Skeletal muscle tissue (tissue), 4 donors: ENCODE results near the gene TGFBRAP1. TPM values are rescaled to one million over a fixed set of nuclear protein-coding genes. Genes with fewer than 3 reads are reported as not detected.

Experiments
- H3K27ac ChIP-seq: one replicate; pipeline ENCODE4 v1.7.0; 2013; ENCODE audit warnings: mild to moderate bottlenecking, low read depth, low read length, inconsistent platforms
- H3K27me3 ChIP-seq, 3 donors: one replicate each; pipeline ENCODE4 v1.7.0; 2013; ENCODE audit warnings: low read length in 3 of 3; ENCODE audit not compliant: control insufficient read depth in 3 of 3, insufficient read depth in 3 of 3
- H3K36me3 ChIP-seq, 3 donors: one replicate each; pipeline ENCODE4 v1.7.0; 2013; ENCODE audit warnings: low read length in 3 of 3; ENCODE audit not compliant: control insufficient read depth in 3 of 3, insufficient read depth in 3 of 3
- H3K4me1 ChIP-seq, 3 donors: one replicate each; pipeline ENCODE4 v1.7.0; 2013; ENCODE audit warnings: low read length in 3 of 3, mild to moderate bottlenecking in 3 of 3; ENCODE audit not compliant: control insufficient read depth in 3 of 3, insufficient read depth in 3 of 3
- H3K4me3 ChIP-seq, 3 donors: one replicate each; pipeline ENCODE4 v1.7.0; 2013; ENCODE audit warnings: low read length in 3 of 3
- H3K9ac ChIP-seq, 3 donors: one replicate each; pipeline ENCODE4 v1.7.0; 2013; ENCODE audit warnings: low read length in 3 of 3, mild to moderate bottlenecking in 3 of 3, moderate library complexity in 2 of 3, low read depth in 1 of 3
- H3K9me3 ChIP-seq, 3 donors: one replicate each; pipeline ENCODE4 v1.7.0; 2013; ENCODE audit warnings: low read length in 3 of 3; ENCODE audit not compliant: control insufficient read depth in 3 of 3
- total RNA-seq: library from RNA; depleted of rRNA; stranded (reverse); fragments of >200 nt; gene quantifications from one replicate; pipeline ENCODE4 v1.2.3, GENCODE V29; 2014
- donor health status: Osteomylitis.

Gene TGFBRAP1
- total RNA-seq, 1 donor from 2014 or later: 7.3 TPM

DNA sequence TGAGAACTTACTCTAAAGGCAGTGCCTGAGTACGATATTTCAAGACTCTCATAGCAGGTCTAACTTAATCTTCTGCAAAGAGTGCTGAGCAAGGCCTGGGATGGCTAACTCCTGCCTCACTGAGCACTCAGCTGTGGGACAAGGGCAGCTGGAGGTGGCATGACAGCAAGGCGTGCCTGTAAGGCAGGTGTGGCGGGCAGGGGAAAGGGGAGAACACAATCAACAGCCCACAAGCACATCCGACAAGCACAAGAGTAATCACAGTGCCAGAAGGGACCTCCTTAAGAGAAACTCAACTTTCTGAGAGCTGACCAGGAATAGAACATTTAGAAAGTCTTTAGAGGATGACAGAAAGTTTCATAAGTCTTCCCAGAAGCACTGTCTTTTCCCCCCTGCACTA, 46.0 kb downstream of the TGFBRAP1 start:
- no peak overlapping the region for H3K27ac ChIP-seq
- no peak overlapping the region for H3K9ac ChIP-seq
- H3K4me1 ChIP-seq: no peaks in the 10 kb centered on the region
- H3K9me3 ChIP-seq: no peaks in the 10 kb centered on the region
- no peak overlapping the region for H3K4me3 ChIP-seq
- peaks cover 32 to 58% (median 53%) of the 10 kb centered on the region in 3 donors for H3K36me3 ChIP-seq
- H3K27me3 ChIP-seq: no peaks in the 10 kb centered on the region

DNA sequence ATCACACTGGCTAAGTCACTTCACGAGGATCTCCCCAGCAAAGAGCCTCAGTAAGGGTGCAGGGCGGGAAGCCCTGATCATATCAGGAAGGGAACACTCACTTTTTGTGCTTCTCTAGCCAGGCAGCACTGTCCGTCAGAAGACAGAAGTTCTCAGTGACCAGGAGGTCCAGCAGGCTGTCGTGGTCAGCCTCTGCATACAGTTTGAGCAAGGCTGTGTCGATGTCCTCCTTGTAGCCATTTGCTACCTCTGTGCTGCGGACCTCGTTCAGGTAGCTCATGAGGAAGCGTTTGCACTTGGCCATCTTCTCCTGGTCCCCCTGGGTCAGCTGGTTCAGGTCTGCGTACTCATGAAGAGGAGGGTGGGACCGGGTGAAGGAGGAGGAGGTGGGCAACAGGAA, 49.3 kb downstream of the TGFBRAP1 start:
- H3K4me3 ChIP-seq: no peak overlapping the region
- no peak overlapping the region for H3K27ac ChIP-seq
- no peaks in the 10 kb centered on the region for H3K4me1 ChIP-seq
- H3K27me3 ChIP-seq: no peaks in the 10 kb centered on the region
- peaks cover 44 to 68% (median 65%) of the 10 kb centered on the region in 3 donors for H3K36me3 ChIP-seq
- no peaks in the 10 kb centered on the region for H3K9me3 ChIP-seq
- no peak overlapping the region for H3K9ac ChIP-seq

DNA sequence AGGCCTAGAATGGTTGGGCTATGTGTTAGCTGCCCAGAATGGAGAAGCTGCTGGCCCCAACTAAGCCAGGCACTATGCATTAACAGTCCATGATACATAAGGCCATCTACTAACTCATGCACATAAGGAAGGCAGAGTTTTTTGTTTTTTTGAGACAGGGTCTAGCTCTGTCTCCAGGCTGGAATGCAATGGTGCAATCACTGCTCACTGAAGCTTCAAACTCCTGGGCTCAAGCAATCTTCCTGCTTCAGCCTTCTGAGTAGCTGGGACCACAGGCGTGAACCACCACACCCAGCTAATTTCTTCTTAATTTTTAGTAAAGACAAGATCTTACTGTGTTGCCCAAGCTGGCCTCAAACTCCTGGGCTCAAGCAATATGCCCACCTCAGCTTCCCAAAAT, 50.4 kb downstream of the TGFBRAP1 start:
- Histone ChIP-seq H3K36me3 (peaks cover 48 to 70% (median 67%) of the 10 kb centered on the region in 3 donors), H3K9ac (no peak overlapping the region), H3K4me1 (peaks cover 0 to 2% (median 0%) of the 10 kb centered on the region in 3 donors), H3K9me3 (no peaks in the 10 kb centered on the region), H3K27ac (no peak overlapping the region), H3K4me3 (no peak overlapping the region), H3K27me3 (no peaks in the 10 kb centered on the region)

DNA sequence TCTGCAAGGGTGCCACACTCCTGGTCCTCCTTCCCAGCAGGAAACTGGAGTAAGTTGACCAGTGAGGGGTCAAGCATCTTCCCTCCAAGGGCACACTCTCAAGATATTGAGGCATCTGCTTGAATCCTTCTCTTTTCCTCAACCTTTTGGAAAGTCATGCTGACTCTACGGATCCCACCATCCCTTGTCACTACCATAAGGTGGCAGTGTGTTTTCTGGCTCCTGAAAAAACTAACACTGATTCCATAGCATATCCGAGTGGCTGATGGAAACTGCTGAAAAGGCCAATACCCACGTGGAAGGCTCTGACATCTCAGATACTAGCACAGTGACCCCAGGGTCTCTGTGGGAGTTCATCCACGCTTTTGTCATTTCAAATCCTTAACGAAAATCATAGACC, 50.9 kb downstream of the TGFBRAP1 start:
- H3K4me1 ChIP-seq: peaks cover 0 to 2% (median 0%) of the 10 kb centered on the region in 3 donors
- no peak overlapping the region for H3K4me3 ChIP-seq
- no peaks in the 10 kb centered on the region for H3K9me3 ChIP-seq
- H3K27me3 ChIP-seq: no peaks in the 10 kb centered on the region
- H3K9ac ChIP-seq: no peak overlapping the region
- H3K27ac ChIP-seq: no peak overlapping the region
- H3K36me3 ChIP-seq: peaks cover 45 to 71% (median 66%) of the 10 kb centered on the region in 3 donors

DNA sequence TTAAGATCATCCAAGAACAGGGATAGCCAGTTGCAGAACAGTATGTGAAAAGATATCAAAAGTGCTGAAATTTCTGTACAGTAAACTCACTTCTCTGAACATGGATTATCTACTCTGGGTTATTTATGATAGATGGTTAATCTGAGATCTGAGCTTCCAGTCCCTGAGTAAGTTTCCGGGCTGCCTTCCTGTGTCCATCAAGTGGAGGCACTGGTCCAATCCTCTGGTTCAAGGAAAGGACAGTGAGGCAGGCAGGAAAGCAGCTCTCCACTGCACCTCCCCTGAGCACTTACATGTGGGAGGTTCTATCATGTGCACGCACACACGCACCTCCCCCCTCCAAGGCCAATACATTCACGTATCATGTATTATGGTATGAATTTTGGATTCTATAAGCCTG, 55.5 kb downstream of the TGFBRAP1 start:
- peaks cover 0 to 2% (median 0%) of the 10 kb centered on the region in 3 donors for H3K4me1 ChIP-seq
- no peak overlapping the region for H3K9ac ChIP-seq
- no peaks in the 10 kb centered on the region for H3K27me3 ChIP-seq
- H3K27ac ChIP-seq: no peak overlapping the region
- no peaks in the 10 kb centered on the region for H3K9me3 ChIP-seq
- H3K36me3 ChIP-seq: peaks cover 56 to 77% (median 70%) of the 10 kb centered on the region in 3 donors
- H3K4me3 ChIP-seq: no peak overlapping the region

DNA sequence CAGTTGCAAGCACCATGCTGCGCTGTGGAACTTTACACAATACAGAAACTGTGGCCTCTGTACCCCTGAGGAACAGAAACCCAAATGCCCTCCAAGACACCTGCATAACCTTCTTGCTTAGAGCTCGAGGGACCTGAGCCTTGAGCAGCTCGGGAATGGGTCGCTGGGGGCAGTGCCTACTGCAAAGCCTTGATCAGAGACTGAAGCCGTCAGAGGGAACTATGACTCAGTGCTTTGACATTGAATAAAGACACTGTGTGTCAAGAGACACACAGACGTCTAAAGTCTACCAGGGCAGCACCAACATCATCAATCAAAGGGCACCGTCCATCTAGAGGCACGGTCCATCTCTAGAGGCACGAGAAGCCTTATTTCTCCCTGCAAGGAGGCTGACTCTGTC, 57.4 kb downstream of the TGFBRAP1 start:
- no peak overlapping the region for H3K4me3 ChIP-seq
- no peaks in the 10 kb centered on the region for H3K27me3 ChIP-seq
- H3K36me3 ChIP-seq: peaks cover 67 to 87% (median 77%) of the 10 kb centered on the region in 3 donors
- H3K27ac ChIP-seq: no peak overlapping the region
- H3K9ac ChIP-seq: no peak overlapping the region
- peaks cover 0 to 2% (median 0%) of the 10 kb centered on the region in 3 donors for H3K4me1 ChIP-seq
- H3K9me3 ChIP-seq: no peaks in the 10 kb centered on the region

DNA sequence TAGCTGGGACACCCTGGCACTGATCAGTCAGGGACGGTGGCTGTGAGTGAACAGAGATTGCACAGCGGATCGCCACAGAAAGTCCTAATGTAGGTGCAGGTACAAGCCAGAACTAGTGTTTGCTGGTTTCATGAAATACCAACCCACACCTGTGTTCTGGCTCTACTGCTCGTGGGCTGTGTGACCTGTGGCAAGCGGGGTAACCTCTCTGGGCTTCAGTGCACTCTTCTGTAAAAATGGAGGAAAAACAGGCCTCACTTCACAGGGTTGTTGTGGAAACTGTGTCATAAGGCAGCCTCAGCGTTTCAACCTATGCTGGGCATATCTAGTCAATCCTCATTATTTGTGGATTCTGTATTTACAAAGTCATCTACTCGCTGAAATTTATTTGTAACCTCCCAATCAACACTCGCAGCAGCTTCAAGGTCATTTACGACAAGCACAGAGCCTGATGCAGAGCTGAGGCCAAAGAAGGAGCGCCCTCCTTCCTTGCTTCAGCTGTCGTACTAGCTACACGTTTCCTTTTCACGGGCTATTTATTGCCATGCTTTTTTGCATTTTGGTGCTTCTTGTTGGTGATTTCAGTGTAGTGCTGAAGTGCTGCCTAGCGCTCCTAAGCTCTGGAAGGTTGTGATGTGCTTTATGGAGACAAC, 58.0 kb downstream of the TGFBRAP1 start:
- H3K9ac ChIP-seq: no peak overlapping the region
- H3K27me3 ChIP-seq: no peaks in the 10 kb centered on the region
- no peaks in the 10 kb centered on the region for H3K9me3 ChIP-seq
- peaks cover 65 to 89% (median 78%) of the 10 kb centered on the region in 3 donors for H3K36me3 ChIP-seq
- no peak overlapping the region for H3K4me3 ChIP-seq
- no peak overlapping the region for H3K27ac ChIP-seq
- H3K4me1 ChIP-seq: peaks cover 0 to 2% (median 0%) of the 10 kb centered on the region in 3 donors

DNA sequence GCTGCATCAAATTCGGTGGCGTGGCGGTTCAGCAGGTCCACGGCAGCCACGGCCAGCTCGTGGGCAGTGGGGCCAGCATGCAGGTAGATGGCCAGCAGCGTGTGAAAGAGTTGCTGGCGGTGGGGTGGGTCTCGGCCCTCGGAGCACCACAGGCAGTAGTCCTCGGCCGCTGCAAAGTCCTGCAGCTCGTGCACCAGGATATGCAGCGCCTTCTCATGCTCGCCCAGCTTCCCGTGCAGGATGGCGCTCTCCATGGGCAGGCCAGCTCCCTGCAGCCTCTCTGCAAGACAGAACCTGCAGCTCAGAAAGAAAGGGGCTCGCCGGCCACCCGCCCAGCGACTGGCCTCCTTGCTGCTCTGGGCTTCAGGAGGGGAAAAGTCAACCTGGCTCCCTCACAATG, 60.1 kb downstream of the TGFBRAP1 start:
- no peak overlapping the region for H3K9ac ChIP-seq
- no peak overlapping the region for H3K4me3 ChIP-seq
- H3K9me3 ChIP-seq: no peaks in the 10 kb centered on the region
- peaks cover 0 to 2% (median 0%) of the 10 kb centered on the region in 3 donors for H3K4me1 ChIP-seq
- H3K27ac ChIP-seq: no peak overlapping the region
- peaks cover 64 to 83% (median 71%) of the 10 kb centered on the region in 3 donors for H3K36me3 ChIP-seq
- H3K27me3 ChIP-seq: no peaks in the 10 kb centered on the region

DNA sequence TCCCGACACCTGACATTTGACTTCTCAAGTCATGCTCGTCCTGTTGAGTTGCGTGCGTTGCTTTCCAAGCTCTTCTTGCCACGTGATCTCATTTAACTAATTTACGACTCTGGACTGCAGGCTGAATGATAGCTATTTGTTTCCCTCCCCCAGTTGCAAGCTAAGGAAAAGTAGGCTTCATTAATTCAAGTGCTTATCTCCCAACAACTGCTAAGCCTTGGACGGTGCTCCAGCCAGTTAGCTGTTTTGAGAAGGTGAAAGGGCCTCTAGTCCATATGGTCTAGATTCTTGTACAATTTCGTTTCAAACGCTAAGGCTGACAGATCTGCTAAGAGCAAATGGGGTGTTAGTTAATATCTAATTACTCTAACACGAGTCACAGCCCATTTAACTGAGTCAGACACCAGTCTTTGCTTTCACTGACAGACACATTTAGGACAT, 66.9 kb downstream of the TGFBRAP1 start:
- Histone ChIP-seq H3K36me3 (peaks cover 19 to 24% (median 19%) of the 10 kb centered on the region in 3 donors), H3K27ac (no peak overlapping the region), H3K9ac (no peak overlapping the region), H3K27me3 (no peaks in the 10 kb centered on the region), H3K4me3 (no peak overlapping the region), H3K4me1 (no peaks in the 10 kb centered on the region), H3K9me3 (no peaks in the 10 kb centered on the region)

DNA sequence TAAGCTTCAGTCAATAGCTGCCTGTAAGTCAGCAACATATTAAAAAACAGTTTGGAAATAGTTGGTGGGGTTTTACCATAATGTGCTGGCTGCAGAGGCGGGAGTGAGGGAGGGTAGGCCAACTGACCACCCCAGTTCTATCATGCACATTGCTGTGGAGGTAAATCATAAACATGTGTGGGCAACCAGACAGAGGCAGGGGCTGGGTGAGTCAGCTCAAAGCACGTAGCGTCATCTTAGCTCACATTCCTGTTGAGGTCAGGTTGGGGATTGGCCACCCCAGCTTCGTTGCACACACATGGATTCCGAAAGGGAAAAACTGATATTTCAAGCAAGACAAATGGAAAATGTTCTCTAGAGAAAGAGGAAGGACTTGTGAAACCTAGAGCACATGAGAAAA, 68.5 kb downstream of the TGFBRAP1 start:
- Histone ChIP-seq H3K4me1 (no peaks in the 10 kb centered on the region), H3K9ac (no peak overlapping the region), H3K27ac (no peak overlapping the region), H3K9me3 (no peaks in the 10 kb centered on the region), H3K36me3 (peaks cover 3 to 9% (median 9%) of the 10 kb centered on the region in 3 donors), H3K27me3 (no peaks in the 10 kb centered on the region), H3K4me3 (no peak overlapping the region)
